Esophagus (tissue), 2 donors: ENCODE data around the gene CCDC149. TPM values are rescaled to one million over a fixed set of nuclear protein-coding genes. Genes with fewer than 3 reads are reported as not detected.

Source experiments
- H3K27ac ChIP-seq, 2 donors: one replicate each; pipeline ENCODE4 v1.5.1; 2013; ENCODE audit warnings: low read depth in 2 of 2, mild to moderate bottlenecking in 2 of 2, inconsistent platforms in 1 of 2, low read length in 1 of 2, moderate library complexity in 1 of 2
- H3K27me3 ChIP-seq, 2 donors: one replicate each; pipeline ENCODE4 v1.6.1; 2013; ENCODE audit warnings: low read length in 2 of 2, control low read depth in 1 of 2, mild to moderate bottlenecking in 1 of 2; ENCODE audit not compliant: insufficient read depth in 2 of 2, control insufficient read depth in 1 of 2
- H3K36me3 ChIP-seq, 2 donors: one replicate each; pipeline ENCODE4 v1.6.1; 2013; ENCODE audit warnings: low read length in 1 of 2; ENCODE audit not compliant: control insufficient read depth in 2 of 2, insufficient read depth in 2 of 2
- H3K4me1 ChIP-seq, 2 donors: one replicate each; pipeline ENCODE4 v1.6.1; 2013; ENCODE audit warnings: low read length in 1 of 2; ENCODE audit not compliant: control insufficient read depth in 2 of 2, insufficient read depth in 2 of 2
- H3K4me3 ChIP-seq, 2 donors: one replicate each; pipeline ENCODE4 v1.5.1; 2013; ENCODE audit warnings: low read length in 2 of 2, mild to moderate bottlenecking in 2 of 2, low read depth in 1 of 2, moderate library complexity in 1 of 2
- H3K9me3 ChIP-seq, 2 donors: one replicate each; pipeline ENCODE4 v1.6.1; 2013; ENCODE audit warnings: mild to moderate bottlenecking in 2 of 2, low read depth in 1 of 2, low read length in 1 of 2, moderate library complexity in 1 of 2; ENCODE audit not compliant: control insufficient read depth in 2 of 2, insufficient read depth in 1 of 2
- WGBS, 2 donors: extraction: QIAGEN DNeasy Blood & Tissue Kit; methylation state at CpG; one replicate each; pipeline ENCODE4 v1.1.7; 2013; 5-methylcytosine and 5-hydroxymethylcytosine counted together
- polyA plus RNA-seq, 2 donors: library from polyadenylated mRNA; stranded (reverse); fragments of 200-250 nt; gene quantifications; one replicate each; pipeline ENCODE4 v1.2.3, GENCODE V29; 2013
- donor health status: healthy with polysubstance abuse.
- donor health status: Bipolar disorder and iron deficiency.

Gene CCDC149
- 1 to 10 TPM; 1.9 to 2.4 TPM for polyA plus RNA-seq

DNA sequence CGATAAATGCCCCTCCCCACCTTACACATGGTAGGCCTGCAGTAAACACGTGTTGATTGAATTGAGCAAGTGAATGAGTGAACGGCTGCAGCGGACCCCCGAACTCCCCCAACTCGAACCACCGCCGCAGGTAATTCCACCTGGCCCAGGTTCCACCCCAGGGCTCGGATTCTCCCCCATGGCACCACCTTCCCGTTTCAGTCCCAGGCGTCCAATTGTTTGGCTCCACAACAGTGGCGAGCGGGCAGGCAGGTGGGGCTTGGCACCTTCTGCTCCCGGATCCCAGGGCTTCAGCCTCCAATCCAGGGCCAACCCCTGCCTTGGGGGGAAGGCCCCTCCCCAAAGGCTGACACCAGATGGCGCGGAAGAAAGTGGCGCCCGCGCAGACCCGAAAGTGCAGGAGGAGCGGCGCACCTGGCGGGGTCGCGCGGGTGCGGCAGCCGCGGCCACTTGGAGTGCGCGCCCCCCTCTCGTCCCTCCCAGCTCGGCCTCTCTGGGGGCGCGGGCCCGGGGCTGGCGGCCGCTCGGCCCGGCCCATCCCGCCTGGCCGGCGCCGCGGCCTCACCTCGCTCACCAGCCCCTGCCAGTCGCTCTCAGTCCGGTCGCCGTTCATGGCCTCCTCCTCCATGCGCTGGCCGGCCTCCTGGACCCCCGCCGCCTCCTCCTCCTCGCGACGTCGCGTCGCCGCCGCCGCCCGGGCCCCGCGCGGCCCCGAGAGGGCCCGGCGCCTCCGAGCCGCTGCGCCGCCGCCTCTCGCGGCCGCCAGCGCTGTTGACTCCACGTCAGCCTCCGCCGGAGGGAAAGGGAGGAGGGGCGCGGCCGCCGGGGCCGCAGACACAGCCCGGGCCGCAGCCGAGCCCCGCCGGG lies at the start of gene CCDC149:
Gene CCDC149, minus strand, starts transcription at position 791 of the 867 bp plus-strand sequence. Its CDS starts 178 bp downstream, at position 613.
- 3 to 6% methylated on average over 56 to 92 of the region's 92 CpGs for WGBS, 2 donors
- peak within 1 kb of the TSS; percentile 62 to 64 for H3K4me3 ChIP-seq

DNA sequence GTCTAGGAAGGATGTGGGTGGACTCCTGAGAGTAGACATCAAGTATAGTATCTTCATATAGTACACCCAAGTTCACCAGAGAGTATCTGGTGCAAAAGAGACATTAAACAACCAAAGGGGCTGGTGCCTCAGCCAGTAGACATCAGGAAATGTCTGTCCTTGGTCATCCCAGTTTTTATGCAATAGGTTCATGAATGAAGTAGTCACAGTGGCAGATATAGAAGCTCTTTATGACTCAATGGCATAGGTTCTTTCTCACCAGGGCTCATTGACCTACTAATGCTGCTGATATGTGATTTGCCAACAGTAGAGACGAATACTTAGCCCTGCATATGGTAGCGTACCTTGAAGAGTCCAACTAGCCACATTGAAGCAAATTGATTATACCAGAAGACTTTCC lies 45.0 kb upstream of the CCDC149 start:
- Histone ChIP-seq H3K4me3 (no peak overlapping the region), H3K36me3 (no peaks in the 10 kb centered on the region), H3K27me3 (no peaks in the 10 kb centered on the region), H3K9me3 (no peaks in the 10 kb centered on the region), H3K27ac (no peak overlapping the region), H3K4me1 (no peaks in the 10 kb centered on the region)
- 79 to 92% methylated on average over 2 of the region's 2 CpGs for WGBS, 2 donors

More for the DNA sequence above, at the start of gene CCDC149:
- Histone ChIP-seq H3K9me3 (peaks cover 0 to 8% of the 10 kb centered on the region in 2 donors), H3K27me3 (no peaks in the 10 kb centered on the region), H3K27ac (peak within 1 kb of the TSS; percentile 69 to 86), H3K4me1 (peaks cover 0 to 2% of the 10 kb centered on the region in 2 donors), H3K36me3 (peaks cover 2 to 3% of the 10 kb centered on the region in 2 donors)

DNA sequence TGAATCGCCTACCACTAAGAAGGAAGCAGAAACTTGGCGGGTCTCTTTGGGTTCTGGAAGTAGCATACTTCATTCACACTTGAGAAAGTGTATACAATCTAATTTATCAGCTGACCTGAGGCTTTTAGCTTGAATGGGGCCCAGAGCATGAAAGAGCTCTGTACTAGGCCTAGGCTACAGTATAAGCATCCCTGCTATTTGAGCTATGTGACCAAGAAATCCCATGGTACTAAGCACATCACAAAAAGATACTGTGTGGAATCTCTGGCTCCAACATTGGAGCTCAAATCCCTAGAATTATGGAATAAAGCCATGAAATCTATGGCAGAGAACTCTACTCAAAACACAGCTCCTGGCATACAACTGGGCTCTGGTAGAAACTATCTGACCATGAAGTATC lies 43.9 kb upstream of the CCDC149 start:
- Histone ChIP-seq H3K4me1 (no peaks in the 10 kb centered on the region), H3K36me3 (no peaks in the 10 kb centered on the region), H3K9me3 (no peaks in the 10 kb centered on the region), H3K27me3 (no peaks in the 10 kb centered on the region), H3K4me3 (no peak overlapping the region), H3K27ac (no peak overlapping the region)
- 92 to 95% methylated on average over 2 of the region's 2 CpGs for WGBS, 2 donors

- H3K27me3 ChIP-seq: no peaks in the 10 kb centered on the region
- 91 to 93% methylated on average over 2 of the region's 2 CpGs for WGBS, 2 donors
Observed at GRCh38 chr4:24956091-24956490, 43.2 kb upstream of the CCDC149 start.

GRCh38 chr4:24952667-24953066 lies 39.8 kb upstream of the CCDC149 start:
- H3K27ac ChIP-seq: no peak overlapping the region
- WGBS, 2 donors: 86 to 90% methylated on average over 4 of the region's 4 CpGs
- H3K4me3 ChIP-seq: no peak overlapping the region
- H3K27me3 ChIP-seq: no peaks in the 10 kb centered on the region
- H3K36me3 ChIP-seq: no peaks in the 10 kb centered on the region
- no peaks in the 10 kb centered on the region for H3K9me3 ChIP-seq
- no peaks in the 10 kb centered on the region for H3K4me1 ChIP-seq

More at GRCh38 chr4:24956091-24956490, 43.2 kb upstream of the CCDC149 start:
- Histone ChIP-seq H3K4me1 (no peaks in the 10 kb centered on the region), H3K27ac (no peak overlapping the region), H3K4me3 (no peak overlapping the region), H3K9me3 (no peaks in the 10 kb centered on the region), H3K36me3 (no peaks in the 10 kb centered on the region)

DNA sequence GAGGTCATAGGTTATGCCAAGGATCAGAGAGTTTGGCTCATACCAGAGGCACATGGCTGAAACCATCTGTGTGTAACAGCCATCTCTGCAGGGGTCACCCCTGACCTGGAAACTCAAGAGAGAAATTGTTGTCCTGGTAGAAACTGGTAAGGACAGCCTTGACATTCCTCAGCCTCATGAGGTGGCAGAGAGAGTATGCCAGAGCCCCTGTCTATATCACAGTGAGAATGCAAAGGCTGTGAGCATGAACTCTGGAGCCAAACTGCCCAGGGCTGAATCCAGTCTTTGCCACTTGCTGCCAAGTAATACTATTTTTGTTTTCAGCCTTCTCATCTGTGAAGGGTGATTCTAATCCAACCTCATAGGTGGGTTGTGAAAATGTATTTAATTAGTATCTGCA lies 37.1 kb upstream of the CCDC149 start:
- Histone ChIP-seq H3K27me3 (no peaks in the 10 kb centered on the region), H3K4me3 (no peak overlapping the region), H3K9me3 (no peaks in the 10 kb centered on the region), H3K36me3 (no peaks in the 10 kb centered on the region), H3K27ac (no peak overlapping the region), H3K4me1 (no peaks in the 10 kb centered on the region)

DNA sequence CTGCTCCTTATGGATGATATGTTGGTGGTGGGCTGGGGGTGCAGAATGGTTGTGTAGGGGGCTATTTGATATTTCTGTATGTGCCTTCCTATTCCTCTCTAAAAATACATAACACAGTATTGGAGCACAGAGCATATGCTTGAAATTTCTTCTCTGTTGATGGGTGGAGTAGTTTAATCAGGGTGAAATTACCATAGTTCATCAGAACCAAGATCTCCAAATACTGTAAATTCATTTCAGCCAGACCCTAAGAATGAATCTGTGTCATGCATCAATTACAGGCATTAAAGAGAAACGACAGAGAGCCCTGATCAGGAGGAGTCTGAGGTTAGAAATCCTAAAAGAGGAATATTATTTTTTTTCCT lies 25.1 kb upstream of the CCDC149 start:
- Histone ChIP-seq H3K27me3 (peaks cover 0 to 4% of the 10 kb centered on the region in 2 donors), H3K36me3 (no peaks in the 10 kb centered on the region)
- 62 to 74% methylated on average over 1 of the region's 1 CpG for WGBS, 2 donors

GRCh38 chr4:24937176-24937916 lies 24.5 kb upstream of the CCDC149 start:
- peaks cover 0 to 9% of the 10 kb centered on the region in 2 donors for H3K9me3 ChIP-seq
- no peaks in the 10 kb centered on the region for H3K36me3 ChIP-seq
- H3K4me1 ChIP-seq: no peaks in the 10 kb centered on the region
- no peak overlapping the region for H3K4me3 ChIP-seq
- H3K27ac ChIP-seq: no peak overlapping the region
- WGBS, 2 donors: 87 to 90% methylated on average over 5 of the region's 5 CpGs
- peaks cover 0 to 4% of the 10 kb centered on the region in 2 donors for H3K27me3 ChIP-seq

More for the DNA sequence above, 25.1 kb upstream of the CCDC149 start:
- Histone ChIP-seq H3K4me1 (no peaks in the 10 kb centered on the region), H3K9me3 (peaks cover 0 to 9% of the 10 kb centered on the region in 2 donors), H3K27ac (no peak overlapping the region), H3K4me3 (no peak overlapping the region)

DNA sequence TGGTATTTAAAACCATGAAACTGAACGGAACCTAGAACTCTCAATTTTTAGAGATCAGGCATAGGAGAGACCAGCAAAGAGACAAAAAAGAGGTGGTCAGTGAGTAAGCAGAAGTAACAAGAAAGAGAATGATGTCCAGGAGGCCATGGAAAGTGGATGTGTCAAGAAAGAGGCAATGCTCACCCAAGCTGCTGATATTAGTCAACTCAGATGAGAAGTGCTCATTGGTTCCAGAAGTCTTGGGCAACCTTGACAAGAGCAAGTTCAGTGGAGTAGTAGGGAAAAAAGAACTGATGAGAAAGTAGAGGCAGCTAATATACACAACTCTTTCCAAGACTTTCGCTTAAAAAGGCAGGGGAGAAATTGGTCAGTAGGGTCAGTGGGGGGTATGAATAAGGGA lies 23.0 kb upstream of the CCDC149 start:
- no peaks in the 10 kb centered on the region for H3K36me3 ChIP-seq
- peaks cover 0 to 4% of the 10 kb centered on the region in 2 donors for H3K27me3 ChIP-seq
- H3K27ac ChIP-seq: no peak overlapping the region
- no peak overlapping the region for H3K4me3 ChIP-seq
- H3K4me1 ChIP-seq: no peaks in the 10 kb centered on the region
- H3K9me3 ChIP-seq: peaks cover 0 to 9% of the 10 kb centered on the region in 2 donors
- 94 to 97% methylated on average over 2 of the region's 2 CpGs for WGBS, 2 donors
